Coronary artery (tissue), 2 donors: ENCODE results near the gene TM4SF4.
"Not testable (repeated sequence)": the region's sequence is repeated elsewhere in the genome, so short reads cannot be mapped to it uniquely, and the experiment has no call there.

Experiments
- DNase-seq: peaks from one replicate; pipeline ENCODE4 v3.0.0-alpha.2; 2017; ENCODE audit warnings: low spot score
- H3K27ac ChIP-seq, 2 donors: fragments of 200-600 bp; sonication (generic); one replicate each; pipeline ENCODE4 v1.5.1; 2016 to 2019
- H3K4me3 ChIP-seq: fragments of 200-600 bp; sonication (generic); 2 replicates; pipeline ENCODE4 v1.5.1; 2016; ENCODE audit warnings: mild to moderate bottlenecking, moderate library complexity
- TF ChIP-seq, protein P1 (sequence below): fragments of 200-600 bp; sonication (generic); IDR thresholded peaks from one replicate; pipeline ENCODE4 v1.5.1; 2019; ENCODE audit warnings: antibody characterized with exemption

The TM4SF4 gene

DNA sequence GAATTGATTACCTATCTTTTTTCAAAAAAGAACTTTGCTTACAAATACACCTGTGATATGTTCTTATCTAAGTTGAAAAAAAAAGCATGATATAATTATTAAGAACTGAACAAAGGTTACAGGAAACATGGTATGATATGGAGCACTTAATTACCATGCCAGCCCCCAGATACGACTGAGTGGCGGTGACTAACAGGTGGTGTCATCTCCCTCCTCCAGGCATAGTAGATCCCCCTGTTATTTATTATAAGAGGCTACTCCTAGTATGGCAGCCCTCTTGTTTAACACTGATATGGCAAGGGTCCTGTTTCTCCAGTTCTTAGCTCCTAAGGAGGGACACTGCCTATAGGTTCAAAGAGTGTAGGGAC, 31.0 kb upstream of the TM4SF4 start:
- TF ChIP-seq, protein P1, sequence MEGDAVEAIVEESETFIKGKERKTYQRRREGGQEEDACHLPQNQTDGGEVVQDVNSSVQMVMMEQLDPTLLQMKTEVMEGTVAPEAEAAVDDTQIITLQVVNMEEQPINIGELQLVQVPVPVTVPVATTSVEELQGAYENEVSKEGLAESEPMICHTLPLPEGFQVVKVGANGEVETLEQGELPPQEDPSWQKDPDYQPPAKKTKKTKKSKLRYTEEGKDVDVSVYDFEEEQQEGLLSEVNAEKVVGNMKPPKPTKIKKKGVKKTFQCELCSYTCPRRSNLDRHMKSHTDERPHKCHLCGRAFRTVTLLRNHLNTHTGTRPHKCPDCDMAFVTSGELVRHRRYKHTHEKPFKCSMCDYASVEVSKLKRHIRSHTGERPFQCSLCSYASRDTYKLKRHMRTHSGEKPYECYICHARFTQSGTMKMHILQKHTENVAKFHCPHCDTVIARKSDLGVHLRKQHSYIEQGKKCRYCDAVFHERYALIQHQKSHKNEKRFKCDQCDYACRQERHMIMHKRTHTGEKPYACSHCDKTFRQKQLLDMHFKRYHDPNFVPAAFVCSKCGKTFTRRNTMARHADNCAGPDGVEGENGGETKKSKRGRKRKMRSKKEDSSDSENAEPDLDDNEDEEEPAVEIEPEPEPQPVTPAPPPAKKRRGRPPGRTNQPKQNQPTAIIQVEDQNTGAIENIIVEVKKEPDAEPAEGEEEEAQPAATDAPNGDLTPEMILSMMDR, result no peak
- no peak overlapping the region for H3K4me3 ChIP-seq
- DNase-seq, result no peak
- H3K27ac ChIP-seq, result no peak overlapping the region

DNA sequence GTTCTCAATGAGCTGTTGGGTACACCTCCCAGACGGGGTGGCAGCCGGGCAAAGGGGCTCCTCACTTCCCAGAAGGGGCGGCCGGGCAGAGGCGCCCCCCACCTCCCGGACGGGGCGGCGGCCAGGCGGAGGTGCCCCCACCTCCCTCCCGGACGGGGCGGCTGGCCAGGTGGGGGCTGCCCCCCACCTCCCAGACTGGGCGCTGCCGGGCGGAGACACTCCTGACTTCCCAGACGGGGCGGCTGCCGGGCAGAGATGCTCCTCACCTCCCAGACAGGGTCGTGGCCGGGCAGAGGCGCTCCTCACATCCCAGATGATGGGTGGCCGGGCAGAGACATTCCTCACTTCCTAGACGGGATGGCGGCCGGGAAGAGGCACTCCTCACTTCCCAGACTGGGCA, 29.6 kb upstream of the TM4SF4 start:
- not testable (repeated sequence) for H3K4me3 ChIP-seq, H3K27ac ChIP-seq, DNase-seq

DNA sequence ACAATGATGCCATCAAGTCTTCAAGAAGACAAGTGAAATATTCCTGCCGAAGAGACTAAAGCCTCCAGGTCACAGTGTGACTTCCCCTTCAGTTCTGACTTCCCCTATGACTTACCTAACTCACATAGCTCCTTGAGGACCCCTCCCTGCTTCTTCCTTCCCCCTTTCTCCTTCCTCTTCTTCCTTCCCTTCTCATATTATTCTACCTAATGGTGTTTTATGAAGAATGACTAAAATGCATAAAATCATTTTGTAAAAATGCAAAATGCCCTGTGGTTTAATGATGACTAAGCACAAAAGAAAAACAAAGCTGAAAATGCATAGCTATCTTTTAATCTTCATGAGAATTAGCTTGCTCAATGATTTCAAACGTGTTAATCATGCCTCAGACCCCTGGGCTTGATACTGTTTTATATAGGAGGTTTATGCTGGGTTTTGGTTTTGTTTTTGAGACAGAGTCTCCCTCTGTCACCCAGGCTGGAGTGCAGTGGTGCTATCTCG, 26.1 kb upstream of the TM4SF4 start:
- TF ChIP-seq, protein P1, result no peak
- no peak for DNase-seq

DNA sequence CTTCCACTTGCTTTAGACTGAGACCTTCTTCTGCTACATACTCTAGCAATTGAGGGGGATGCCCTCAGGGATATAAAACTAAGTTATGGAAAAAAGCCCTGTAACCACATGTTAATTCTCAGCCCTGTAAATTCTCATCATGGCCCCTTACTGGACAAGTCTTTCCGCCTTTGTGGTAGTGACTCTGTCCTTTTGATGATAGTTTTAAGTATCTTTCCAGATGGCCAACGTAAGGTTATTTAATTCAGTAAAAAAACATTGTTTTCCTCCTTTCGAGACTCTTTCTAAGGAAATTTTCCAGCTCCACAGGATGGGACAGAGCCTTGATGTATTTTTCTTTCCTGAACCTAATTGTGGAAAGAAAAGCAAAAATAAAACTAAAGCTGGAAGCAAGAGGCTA, 25.3 kb upstream of the TM4SF4 start:
- no peak for DNase-seq

More for the DNA sequence above, 26.1 kb upstream of the TM4SF4 start:
- Histone ChIP-seq H3K27ac (peak overlapping the region in 1 of 2 donors; percentile 44), H3K4me3 (no peak overlapping the region)

DNA sequence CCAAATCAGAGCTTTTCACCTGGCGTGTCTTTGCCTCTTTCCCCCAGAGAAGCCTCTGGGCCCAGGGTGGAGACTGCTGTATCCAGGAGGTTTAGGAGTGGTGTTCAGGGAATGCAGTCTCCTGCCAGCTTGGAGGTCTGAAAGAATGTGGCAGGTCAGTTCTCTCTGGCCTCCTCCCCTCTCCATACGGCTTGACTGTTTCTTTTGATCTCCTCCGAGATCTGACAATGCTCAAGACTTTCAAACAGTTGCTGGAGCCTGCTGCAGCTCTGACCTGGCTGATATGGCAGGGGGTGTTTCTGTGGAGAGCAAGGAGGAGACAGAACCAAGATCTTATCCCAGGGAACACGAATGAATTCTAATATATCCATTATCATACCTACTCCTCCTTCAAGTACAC, 24.7 kb upstream of the TM4SF4 start:
- H3K27ac ChIP-seq, result peak overlapping the region in 1 of 2 donors; percentile 3
- TF ChIP-seq, protein P1, result no peak
- no peak for DNase-seq
- no peak overlapping the region for H3K4me3 ChIP-seq

More for the DNA sequence above, 25.3 kb upstream of the TM4SF4 start:
- no peak overlapping the region for H3K4me3 ChIP-seq
- peak overlapping the region in 1 of 2 donors; percentile 44 for H3K27ac ChIP-seq
- TF ChIP-seq, protein P1, result no peak

DNA sequence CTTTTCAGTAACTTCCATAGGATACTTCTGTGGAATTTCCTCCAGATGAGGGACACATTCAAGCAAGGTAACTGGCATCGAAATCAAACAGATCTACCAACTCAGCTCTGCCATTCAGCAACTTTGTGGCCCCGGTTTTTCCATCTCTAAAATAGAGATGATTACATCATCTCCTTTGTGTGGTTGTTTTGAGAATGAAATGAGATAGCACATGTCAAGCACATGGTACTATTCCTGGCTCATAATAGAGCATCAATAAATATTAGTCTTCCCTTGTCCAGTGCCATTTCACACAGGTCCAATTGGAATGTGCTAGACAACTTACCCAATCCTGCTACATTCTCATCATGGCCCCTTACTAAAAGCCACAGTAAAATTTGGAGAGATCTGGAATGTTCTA, 24.2 kb upstream of the TM4SF4 start:
- Histone ChIP-seq H3K4me3 (no peak overlapping the region), H3K27ac (no peak overlapping the region)
- TF ChIP-seq, protein P1, result no peak
- DNase-seq, result no peak

DNA sequence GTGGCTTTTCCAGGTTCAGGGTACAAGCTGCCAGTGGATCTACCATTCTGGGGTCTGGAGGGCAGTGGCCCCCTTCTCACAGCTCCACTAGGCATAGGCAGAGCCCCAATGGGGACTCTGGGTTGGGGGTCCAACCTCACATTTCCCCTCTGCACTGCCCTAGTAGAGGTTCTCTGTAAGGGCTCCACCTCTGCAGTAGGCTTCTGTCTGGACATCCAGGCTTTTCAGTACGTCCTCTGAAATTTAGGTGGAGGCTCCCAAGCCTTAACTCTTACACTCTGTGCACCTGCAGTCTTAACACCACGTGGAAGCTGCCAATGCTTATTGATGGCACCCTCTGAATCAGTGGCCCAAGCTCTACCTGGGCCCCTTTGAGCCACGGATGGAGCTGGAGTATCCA, 22.5 kb upstream of the TM4SF4 start:
- TF ChIP-seq, protein P1, result no peak
- H3K4me3 ChIP-seq, result no peak overlapping the region
- H3K27ac ChIP-seq, result no peak overlapping the region
- DNase-seq, result no peak
